Skeletal muscle tissue (tissue), 4 donors: Measurements from ENCODE around the gene PLVAP. TPM values are rescaled to one million over a fixed set of nuclear protein-coding genes. Genes with fewer than 3 reads are reported as not detected.

Source experiments
- H3K27ac ChIP-seq: one replicate; pipeline ENCODE4 v1.7.0; 2013; ENCODE audit warnings: mild to moderate bottlenecking, low read depth, low read length, inconsistent platforms
- H3K27me3 ChIP-seq, 3 donors: one replicate each; pipeline ENCODE4 v1.7.0; 2013; ENCODE audit warnings: low read length in 3 of 3; ENCODE audit not compliant: control insufficient read depth in 3 of 3, insufficient read depth in 3 of 3
- H3K36me3 ChIP-seq, 3 donors: one replicate each; pipeline ENCODE4 v1.7.0; 2013; ENCODE audit warnings: low read length in 3 of 3; ENCODE audit not compliant: control insufficient read depth in 3 of 3, insufficient read depth in 3 of 3
- H3K4me1 ChIP-seq, 3 donors: one replicate each; pipeline ENCODE4 v1.7.0; 2013; ENCODE audit warnings: low read length in 3 of 3, mild to moderate bottlenecking in 3 of 3; ENCODE audit not compliant: control insufficient read depth in 3 of 3, insufficient read depth in 3 of 3
- H3K4me3 ChIP-seq, 3 donors: one replicate each; pipeline ENCODE4 v1.7.0; 2013; ENCODE audit warnings: low read length in 3 of 3
- H3K9ac ChIP-seq, 3 donors: one replicate each; pipeline ENCODE4 v1.7.0; 2013; ENCODE audit warnings: low read length in 3 of 3, mild to moderate bottlenecking in 3 of 3, moderate library complexity in 2 of 3, low read depth in 1 of 3
- H3K9me3 ChIP-seq, 3 donors: one replicate each; pipeline ENCODE4 v1.7.0; 2013; ENCODE audit warnings: low read length in 3 of 3; ENCODE audit not compliant: control insufficient read depth in 3 of 3
- total RNA-seq: library from RNA; depleted of rRNA; stranded (reverse); fragments of >200 nt; gene quantifications from one replicate; pipeline ENCODE4 v1.2.3, GENCODE V29; 2014
- donor health status: Osteomylitis.

Gene PLVAP
- total RNA-seq, 1 donor from 2014 or later, result 12.5 TPM

DNA sequence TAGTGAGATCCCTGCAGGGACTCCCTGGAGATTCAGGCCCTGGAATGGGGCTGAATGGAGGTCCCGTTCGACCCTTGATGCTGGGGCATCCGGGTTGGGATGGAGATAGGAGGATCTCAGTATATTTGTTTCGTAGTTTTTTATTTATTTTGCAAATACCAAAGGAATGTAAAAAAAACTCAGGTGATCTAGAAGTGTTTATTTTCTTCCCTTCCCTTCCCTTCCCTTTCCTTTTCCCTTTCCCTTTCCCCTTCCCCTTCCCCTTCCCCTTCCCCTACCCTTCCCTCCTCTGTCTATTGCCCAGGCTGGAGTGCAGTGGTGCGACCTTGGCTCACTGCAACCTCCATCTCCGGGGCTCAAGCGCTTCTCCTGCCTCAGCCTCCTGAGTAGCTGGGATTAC, 35.3 kb downstream of the PLVAP start:
- H3K36me3 ChIP-seq, result peaks cover 0 to 9% (median 4%) of the 10 kb centered on the region in 3 donors
- peaks cover 15 to 24% (median 17%) of the 10 kb centered on the region in 3 donors for H3K4me1 ChIP-seq
- H3K27ac ChIP-seq, result no peak overlapping the region
- H3K27me3 ChIP-seq, result no peaks in the 10 kb centered on the region
- H3K4me3 ChIP-seq, result no peak overlapping the region
- no peak overlapping the region for H3K9ac ChIP-seq
- H3K9me3 ChIP-seq, result no peaks in the 10 kb centered on the region

DNA sequence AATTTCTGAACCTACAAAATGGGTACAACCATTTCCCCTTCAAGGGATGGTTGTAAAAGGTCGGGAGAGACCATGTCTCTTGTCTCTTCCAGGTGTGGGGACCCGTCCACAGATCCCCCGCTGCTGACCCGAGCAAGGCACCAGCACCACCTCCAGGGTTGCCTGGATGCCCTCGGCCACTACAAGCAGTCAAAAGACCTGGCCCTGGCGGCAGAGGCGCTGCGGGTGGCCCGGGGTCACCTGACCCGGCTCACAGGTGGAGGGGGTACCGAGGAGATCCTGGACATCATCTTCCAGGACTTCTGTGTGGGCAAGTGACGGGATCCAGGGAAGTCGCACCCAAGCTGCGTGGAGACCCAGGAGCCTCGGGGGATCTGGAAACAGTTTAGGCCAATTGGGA, 35.8 kb downstream of the PLVAP start:
- H3K27me3 ChIP-seq, result no peaks in the 10 kb centered on the region
- H3K9ac ChIP-seq, result no peak overlapping the region
- H3K27ac ChIP-seq, result no peak overlapping the region
- no peaks in the 10 kb centered on the region for H3K9me3 ChIP-seq
- H3K36me3 ChIP-seq, result peaks cover 0 to 9% (median 4%) of the 10 kb centered on the region in 3 donors
- no peak overlapping the region for H3K4me3 ChIP-seq
- peaks cover 15 to 24% (median 16%) of the 10 kb centered on the region in 3 donors for H3K4me1 ChIP-seq

DNA sequence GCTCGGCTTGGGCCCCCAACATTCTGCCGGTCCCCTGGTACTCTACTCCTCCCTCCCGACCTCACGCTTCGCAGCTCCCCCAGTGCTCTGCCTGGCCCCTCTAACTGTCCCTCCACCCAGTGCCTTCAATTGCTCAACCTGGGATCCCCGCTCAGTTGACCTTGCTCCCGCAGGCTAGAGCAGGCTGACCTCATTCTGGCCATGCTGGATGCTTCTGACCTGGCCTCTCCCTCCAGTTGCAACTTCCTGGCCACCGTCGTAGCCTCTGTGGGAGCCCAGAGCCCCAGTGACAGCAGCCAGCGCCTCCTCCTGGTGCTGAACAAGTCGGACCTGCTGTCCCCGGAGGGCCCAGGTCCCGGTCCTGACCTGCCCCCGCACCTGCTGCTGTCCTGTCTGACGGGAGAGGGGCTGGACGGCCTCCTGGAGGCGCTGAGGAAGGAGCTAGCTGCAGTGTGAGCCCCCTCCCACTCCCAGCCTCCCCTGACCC, 36.2 kb downstream of the PLVAP start:
- Histone ChIP-seq H3K9ac (no peak overlapping the region), H3K4me1 (peaks cover 12 to 22% (median 13%) of the 10 kb centered on the region in 3 donors), H3K9me3 (no peaks in the 10 kb centered on the region), H3K4me3 (no peak overlapping the region), H3K27ac (no peak overlapping the region), H3K36me3 (peaks cover 0 to 9% (median 4%) of the 10 kb centered on the region in 3 donors), H3K27me3 (no peaks in the 10 kb centered on the region)

DNA sequence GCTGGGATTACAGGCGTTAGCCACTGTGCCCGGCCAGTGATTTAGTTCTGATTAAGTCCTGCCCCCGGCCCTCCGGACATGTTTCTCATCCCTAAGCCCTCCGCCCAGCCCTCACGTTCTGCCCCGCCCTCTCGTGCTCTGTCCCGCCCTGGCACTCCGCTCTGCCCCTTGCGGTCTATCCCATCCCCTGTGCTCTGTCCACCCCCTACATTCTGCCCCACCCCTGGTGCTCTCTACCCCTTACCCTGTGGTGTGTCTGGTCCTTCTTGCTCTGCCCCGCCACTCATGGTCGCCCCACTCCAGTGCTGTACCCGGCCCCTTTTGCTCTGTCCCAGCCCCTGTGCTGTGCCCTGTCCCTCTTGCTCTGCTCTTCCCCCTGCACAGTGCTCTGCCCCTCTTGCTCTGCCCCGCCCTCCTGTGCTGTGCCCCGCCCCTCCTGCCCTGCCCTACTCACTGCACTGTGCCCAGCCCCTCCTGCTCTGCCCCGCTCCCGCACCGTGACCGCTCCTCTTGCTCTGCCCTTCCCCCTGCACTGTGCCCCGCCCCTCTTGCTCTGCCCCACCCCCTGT, 36.8 kb downstream of the PLVAP start:
- Histone ChIP-seq H3K9me3 (no peaks in the 10 kb centered on the region), H3K27me3 (no peaks in the 10 kb centered on the region), H3K27ac (no peak overlapping the region), H3K36me3 (peaks cover 0 to 9% (median 4%) of the 10 kb centered on the region in 3 donors), H3K4me3 (no peak overlapping the region), H3K9ac (no peak overlapping the region), H3K4me1 (peaks cover 13 to 24% (median 15%) of the 10 kb centered on the region in 3 donors)

DNA sequence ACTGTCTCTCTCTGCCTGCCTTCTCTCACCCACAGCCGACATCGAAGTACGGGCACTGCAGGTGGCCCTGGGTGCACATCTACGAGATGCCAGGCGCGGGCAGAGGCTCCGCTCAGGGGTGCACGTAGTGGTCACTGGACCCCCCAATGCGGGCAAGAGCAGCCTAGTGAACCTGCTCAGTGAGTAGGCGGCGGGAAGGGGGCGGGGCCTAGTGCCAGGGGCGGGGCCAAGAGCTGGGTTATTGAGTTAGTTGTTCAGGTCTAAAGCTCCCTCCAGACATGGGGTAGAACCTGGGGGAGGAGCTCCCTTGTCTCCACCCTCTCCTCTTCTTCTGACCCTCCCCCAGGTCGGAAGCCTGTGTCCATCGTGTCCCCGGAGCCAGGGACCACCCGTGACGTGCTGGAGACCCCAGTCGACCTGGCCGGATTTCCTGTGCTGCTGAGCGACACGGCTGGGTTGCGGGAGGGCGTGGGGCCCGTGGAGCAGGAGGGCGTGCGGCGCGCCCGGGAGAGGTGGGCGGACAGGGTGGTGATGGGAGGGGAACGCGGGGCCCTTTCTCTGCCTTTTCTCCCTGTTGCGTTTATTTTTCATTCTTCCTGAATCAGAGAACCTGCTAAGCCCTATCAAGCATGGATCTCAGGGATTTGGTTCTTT, 37.9 kb downstream of the PLVAP start:
- H3K4me3 ChIP-seq, result no peak overlapping the region
- H3K36me3 ChIP-seq, result peaks cover 0 to 9% (median 4%) of the 10 kb centered on the region in 3 donors
- peaks cover 19 to 32% (median 20%) of the 10 kb centered on the region in 3 donors for H3K4me1 ChIP-seq
- H3K27ac ChIP-seq, result no peak overlapping the region
- H3K9ac ChIP-seq, result no peak overlapping the region
- H3K9me3 ChIP-seq, result no peaks in the 10 kb centered on the region
- H3K27me3 ChIP-seq, result no peaks in the 10 kb centered on the region

DNA sequence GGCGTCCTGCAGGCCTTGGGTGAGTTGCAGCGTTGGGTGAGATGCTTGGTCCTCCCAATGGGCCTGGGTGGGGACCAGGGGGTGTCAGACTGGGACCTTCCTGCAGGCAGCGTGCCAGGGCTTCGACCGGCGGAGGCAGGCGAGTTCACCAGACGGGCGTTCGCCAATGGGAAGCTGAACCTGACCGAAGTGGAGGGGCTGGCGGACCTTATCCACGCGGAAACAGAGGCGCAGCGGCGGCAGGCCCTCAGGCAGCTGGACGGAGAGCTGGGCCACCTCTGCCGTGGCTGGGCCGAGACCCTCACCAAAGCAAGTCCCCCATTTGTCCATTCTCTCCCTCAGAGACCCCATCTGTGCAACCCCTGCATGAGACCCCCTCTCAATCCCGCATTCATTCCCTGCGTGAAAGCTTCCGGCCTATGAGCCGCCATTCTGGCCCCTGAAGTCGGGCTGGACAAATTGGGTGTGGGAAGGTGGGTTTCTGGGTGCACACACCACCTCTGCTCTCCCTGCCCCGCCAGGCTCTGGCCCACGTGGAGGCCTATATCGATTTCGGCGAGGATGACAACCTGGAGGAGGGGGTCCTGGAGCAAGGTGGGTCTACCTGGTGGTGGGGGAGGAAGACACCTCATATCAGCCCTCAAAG, 38.6 kb downstream of the PLVAP start:
- peaks cover 0 to 9% (median 4%) of the 10 kb centered on the region in 3 donors for H3K36me3 ChIP-seq
- no peaks in the 10 kb centered on the region for H3K9me3 ChIP-seq
- no peak overlapping the region for H3K27ac ChIP-seq
- H3K27me3 ChIP-seq, result no peaks in the 10 kb centered on the region
- peak overlapping the region; percentile 95 to 96 (median 96) for H3K4me3 ChIP-seq
- peak overlapping the region in 1 of 3 donors; percentile 91 for H3K9ac ChIP-seq
- H3K4me1 ChIP-seq, result peaks cover 25 to 38% (median 26%) of the 10 kb centered on the region in 3 donors

DNA sequence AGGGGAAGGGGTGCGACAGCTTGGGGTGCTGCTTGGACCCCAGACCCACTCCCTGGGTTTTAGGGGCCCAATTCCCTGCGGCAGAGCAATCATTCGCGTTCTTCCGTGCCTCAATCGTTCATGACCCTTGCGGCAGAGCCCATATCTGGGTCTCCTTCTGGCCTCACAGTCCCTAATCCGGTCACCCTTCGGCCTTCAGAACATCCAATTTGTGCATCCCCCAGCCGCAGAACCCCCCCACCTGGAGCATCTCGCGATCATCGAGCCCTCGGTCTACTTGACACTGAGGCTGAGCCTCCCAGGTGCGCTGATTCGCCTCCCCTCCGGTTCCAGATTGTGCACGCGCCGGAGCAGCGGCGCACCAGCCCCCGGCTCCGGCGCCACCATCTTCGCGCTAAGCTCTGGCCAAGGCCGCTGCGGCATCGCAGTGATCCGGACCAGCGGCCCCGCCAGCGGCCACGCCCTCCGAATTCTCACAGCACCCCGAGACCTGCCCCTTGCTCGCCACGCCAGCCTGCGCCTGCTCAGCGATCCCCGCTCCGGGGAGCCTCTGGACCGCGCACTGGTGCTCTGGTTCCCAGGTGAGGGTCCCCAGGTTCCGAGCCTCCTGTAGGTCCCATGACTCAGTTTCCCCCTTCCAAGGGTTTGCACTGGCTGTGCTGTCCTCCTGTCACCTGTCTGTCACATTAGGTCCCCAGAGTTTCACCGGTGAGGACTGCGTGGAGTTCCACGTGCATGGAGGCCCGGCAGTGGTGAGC, 39.3 kb downstream of the PLVAP start:
- H3K4me1 ChIP-seq, result peaks cover 26 to 38% (median 26%) of the 10 kb centered on the region in 3 donors
- H3K9me3 ChIP-seq, result no peaks in the 10 kb centered on the region
- H3K27ac ChIP-seq, result peak overlapping the region; percentile 94
- no peaks in the 10 kb centered on the region for H3K27me3 ChIP-seq
- peak overlapping the region; percentile 95 to 96 (median 96) for H3K4me3 ChIP-seq
- H3K36me3 ChIP-seq, result peaks cover 0 to 14% (median 4%) of the 10 kb centered on the region in 3 donors
- peak overlapping the region; percentile 85 to 91 (median 86) for H3K9ac ChIP-seq

DNA sequence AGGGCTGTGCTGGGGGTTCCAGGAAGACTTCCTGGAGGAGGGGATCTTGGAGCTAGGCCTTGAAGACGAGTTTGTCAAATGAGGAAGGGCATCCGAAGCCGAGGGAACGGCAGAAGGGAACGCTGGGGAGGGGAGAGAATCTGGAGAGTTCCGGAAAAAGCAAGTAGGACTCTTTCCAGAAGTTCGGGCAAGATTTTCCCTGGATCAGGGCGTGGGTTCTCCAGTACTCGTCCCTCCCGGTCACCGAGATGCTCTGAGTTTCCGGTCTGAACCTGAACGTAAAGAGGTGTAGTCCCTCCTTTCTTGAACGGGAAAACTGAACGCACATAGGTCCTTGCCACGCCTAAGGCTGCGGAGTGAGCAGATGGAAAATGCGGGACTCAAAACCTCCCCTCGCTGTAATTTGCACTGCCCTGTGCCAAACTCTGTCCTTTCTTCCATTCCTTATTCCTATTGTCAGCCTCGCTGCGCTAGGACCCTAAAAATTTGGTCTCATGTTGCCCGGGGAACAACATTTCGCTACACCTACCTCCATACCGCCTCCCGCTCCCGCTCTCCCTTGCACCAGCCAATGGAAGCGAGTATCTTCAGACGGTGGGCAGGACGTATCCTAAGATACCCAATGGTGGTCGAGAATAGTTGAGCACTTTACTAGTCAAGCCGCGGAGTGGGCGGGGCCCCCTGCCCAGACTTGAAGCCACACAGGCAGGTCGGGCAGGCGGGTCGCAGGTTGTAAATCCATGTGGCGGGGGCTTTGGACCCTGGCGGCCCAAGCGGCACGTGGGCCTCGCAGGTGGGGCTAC, 40.1 kb downstream of the PLVAP start, which contains the start of gene GTPBP3:
GTPBP3 (plus strand) TSS at position 682 of the 803 bp plus-strand sequence; CDS start at position 741, 59 bp downstream.
- Histone ChIP-seq H3K4me1 (peaks cover 26 to 38% (median 26%) of the 10 kb centered on the region in 3 donors), H3K36me3 (peaks cover 2 to 20% (median 4%) of the 10 kb centered on the region in 3 donors), H3K9me3 (no peaks in the 10 kb centered on the region), H3K27ac (peak within 1 kb of the TSS; percentile 94), H3K27me3 (no peaks in the 10 kb centered on the region), H3K9ac (peak within 1 kb of the TSS; percentile 86 to 95 (median 91)), H3K4me3 (peak within 1 kb of the TSS; percentile 95 to 96 (median 96))

DNA sequence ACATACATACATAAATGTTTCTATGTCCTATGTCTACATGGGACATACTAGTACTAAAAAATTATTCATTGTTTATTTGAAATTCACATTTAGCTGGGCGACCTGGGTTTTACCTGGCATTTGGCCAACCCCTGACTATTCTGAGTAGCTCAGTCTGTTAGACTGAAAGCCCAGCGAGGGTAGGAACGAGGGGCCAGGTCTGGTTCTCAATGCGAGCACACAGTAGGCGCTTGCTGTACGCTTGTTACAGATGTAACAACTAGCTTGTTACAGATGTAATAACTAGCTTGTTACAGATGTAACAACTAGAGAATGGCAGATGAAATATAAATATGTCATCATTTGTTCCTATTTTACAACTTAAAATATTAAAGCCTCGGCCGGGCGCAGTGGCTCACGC, 41.6 kb downstream of the PLVAP start:
- Histone ChIP-seq H3K36me3 (peaks cover 6 to 21% (median 12%) of the 10 kb centered on the region in 3 donors), H3K9me3 (no peaks in the 10 kb centered on the region), H3K4me1 (peaks cover 26 to 38% (median 26%) of the 10 kb centered on the region in 3 donors), H3K9ac (peak overlapping the region in 1 of 3 donors; percentile 81), H3K27ac (peak overlapping the region; percentile 19), H3K27me3 (no peaks in the 10 kb centered on the region), H3K4me3 (peak overlapping the region; percentile 81 to 85 (median 84))
